COR-L47 (cell line): ENCODE measurements around the gene MDFIC.

ENCODE experiments used
- DNase-seq: peaks from one replicate; lab custom pipeline; 2025; lab: John Stamatoyannopoulos, UW

The MDFIC gene

DNA sequence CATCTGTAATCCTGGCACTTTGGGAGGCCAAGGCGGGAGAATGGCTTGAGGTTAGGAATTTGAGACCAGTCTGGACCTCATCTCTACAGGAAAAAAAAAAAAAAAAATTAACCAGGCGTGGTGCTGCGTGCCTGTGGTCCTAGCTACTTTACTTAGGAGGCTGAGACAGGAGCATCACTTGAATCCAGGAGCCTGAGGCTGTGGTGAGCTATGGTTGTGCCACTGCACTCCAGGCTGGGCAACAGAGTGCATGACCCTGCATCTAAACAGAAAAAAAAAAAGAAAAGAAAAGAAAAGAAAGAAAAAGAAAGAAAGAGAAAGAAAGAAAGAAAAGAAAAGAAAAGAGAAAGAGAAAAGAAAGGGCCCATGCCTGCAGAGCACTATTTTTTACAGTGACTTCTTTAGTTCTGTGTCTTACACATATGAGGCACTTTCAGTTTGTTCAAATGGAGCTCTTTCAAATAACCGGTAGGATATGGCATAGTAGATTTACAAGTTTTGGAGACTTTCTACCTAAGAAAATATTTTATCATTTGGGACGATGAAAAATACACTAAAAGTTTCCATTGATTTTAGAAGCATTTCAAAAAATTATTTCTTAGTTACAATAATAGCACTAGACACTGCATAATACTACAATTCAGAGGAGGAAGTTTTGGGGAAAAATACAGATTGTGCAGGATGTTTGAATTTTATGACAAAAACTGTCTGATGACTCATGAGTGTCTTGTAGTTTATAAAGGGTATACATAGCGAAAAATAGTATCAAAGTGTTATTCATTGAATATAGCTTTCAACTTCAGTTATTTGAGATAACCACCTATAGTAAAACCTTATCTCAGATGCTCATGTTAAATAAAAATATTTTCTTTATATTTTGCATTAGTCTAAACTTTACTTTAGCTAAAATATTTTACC lies 75.9 kb downstream of the MDFIC start:
- DNase-seq, result no peak

GRCh38 chr7:115004121-115004520 lies 82.2 kb downstream of the MDFIC start:
- no peak for DNase-seq

DNA sequence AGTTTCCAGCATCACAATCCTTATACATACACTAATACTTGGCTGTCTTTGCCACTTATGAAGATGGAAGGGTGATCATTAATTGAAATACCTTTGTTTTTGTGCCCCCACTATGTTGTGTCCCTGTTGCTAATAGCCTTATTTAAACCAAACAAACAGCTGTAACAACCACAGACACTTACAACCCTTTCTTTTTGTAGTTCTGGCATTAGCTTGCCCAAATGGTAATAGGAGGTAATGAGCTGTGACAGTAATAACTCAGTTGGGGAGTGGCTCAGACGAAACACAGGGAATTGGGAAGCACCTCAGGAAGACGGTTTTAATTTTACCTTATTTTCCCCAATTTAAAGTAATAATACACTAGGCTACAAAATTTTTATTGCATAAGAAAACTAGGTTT lies 83.4 kb downstream of the MDFIC start:
- peak; percentile 7 for DNase-seq

GRCh38 chr7:115005953-115006352 lies 84.1 kb downstream of the MDFIC start:
- no peak for DNase-seq

- DNase-seq, result no peak
These were observed 85.9 kb downstream of the MDFIC start for GRCh38 chr7:115007751-115008150.

GRCh38 chr7:115008465-115009114 lies 86.7 kb downstream of the MDFIC start:
- no peak for DNase-seq

DNA sequence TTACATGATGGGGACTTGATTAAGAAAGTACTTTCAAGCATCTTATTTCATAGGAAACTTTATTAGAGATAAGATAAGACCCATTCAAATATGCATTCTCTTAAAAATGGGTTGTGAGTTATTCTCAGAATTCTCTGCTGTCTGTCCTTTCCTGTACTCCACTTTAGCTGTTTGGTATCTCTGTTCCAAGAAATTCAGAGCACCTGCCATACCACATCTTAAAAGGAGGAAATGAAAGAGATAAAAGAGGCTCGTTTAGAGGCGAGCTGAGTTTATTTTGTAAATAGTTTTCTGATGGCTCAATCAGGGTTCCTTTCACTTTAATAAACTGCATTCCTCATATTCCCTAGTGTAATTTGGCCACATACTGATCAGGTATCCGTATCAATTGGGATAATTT lies 87.2 kb downstream of the MDFIC start:
- DNase-seq, result no peak

DNA sequence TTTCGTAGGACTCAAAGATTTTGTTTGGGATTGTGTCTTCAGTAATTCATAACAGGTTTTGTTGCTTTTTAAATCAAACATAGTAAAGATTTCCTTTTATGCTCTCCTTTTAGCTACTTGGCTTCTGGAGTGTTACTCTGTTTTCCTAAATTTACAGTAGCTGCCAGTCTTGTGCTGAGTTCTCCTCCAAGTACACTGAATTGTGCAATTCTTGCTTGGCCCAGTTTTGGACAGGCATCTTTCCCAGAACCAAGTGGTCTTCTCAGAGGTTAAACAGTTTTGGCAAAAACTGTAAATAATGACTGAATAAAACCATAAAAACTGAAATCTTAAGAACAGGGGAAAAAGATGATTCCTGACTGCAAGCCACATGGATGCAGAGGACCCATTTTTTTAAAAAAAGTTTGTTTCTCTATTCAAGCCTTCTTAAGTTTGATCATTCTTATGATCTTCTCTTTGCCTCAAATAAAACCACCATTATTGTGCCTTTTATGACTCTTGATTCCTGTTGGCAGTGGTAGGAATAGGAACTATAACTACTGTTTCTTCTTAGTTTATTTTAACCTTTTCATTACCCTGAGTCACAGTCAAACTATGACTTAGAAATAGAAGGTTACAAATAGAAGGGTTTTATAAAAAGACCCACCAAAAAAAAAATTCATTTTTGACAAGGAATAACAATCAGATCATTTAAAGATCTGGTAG lies 88.0 kb downstream of the MDFIC start:
- no peak for DNase-seq

DNA sequence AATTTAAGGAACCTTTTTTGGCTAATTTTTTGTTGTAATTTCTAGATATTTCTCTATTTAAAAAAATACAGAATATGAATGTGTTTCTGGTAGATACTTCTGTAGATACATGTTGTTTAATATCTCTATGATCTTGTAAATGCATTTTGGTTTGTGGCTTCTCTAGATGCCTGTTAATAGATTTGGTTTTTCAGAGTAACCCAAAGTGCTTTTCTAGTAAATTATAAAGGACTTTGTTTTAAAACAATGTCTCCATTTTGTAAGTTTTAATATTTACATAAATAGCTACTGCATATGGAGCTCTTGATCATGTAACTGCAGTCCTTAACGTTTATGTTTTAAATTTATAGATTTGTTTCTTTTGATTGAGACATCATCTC lies 88.5 kb downstream of the MDFIC start:
- no peak for DNase-seq

- DNase-seq, result no peak
These were observed 92.0 kb downstream of the MDFIC start for GRCh38 chr7:115013886-115014285.

DNA sequence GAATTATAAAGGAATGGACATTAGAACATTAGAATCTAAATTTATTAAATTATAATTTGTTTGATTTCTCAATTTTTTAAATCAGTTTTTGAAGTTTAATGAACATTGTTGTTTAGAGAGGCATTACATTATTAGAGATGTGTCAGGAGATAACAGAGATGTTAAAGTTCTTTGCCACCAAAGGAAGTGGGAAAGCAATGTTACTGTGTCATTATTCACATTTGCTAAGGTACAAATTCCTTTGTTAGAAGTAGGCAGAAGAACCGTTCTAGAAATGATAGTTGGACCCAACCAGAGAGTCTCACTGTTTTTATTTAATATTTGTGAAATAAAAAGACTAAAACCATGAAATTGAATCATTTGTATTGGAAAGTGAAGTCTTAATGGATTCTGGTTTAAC lies 92.9 kb downstream of the MDFIC start:
- DNase-seq, result no peak

DNA sequence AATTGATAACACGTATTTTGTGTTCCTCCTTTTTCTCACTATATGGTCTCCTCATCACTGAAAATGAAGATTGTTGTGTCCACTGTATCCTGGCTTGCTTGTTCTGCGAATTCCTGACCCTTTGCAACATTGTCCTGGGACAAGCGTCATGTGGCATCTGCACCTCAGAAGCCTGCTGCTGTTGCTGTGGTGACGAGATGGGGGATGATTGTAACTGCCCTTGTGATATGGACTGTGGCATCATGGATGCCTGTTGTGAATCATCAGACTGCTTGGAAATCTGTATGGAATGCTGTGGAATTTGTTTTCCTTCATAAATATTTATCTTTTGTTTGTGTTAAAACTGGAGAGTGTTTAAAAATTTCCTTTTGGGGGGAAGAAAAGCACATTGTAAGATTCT lies 93.7 kb downstream of the MDFIC start:
- DNase-seq, result no peak

- DNase-seq, result no peak
These were observed 98.2 kb downstream of the MDFIC start for GRCh38 chr7:115019882-115020605.

GRCh38 chr7:115023219-115023618 lies 101.3 kb downstream of the MDFIC start:
- no peak for DNase-seq

DNA sequence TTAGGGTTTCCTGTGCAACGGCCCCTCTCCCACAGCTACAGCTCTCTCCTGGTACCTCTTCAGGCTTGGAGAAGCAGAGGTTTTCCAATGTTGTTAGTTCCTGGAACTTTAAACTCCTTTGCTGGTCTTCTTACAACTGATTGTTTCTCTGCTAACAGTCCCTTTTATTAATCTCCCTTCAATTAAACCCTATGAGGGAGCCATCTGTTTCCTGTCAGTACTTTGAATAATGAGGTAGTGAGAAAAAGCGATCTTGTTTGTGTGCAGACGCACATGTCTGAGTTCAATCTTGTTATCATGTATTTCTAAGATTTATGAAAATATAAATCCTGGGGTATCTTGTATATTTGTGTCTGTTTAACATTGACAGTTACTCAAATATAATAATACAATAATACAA lies 102.4 kb downstream of the MDFIC start:
- DNase-seq, result no peak

GRCh38 chr7:115032715-115033703 lies 111.1 kb downstream of the MDFIC start:
- DNase-seq, result no peak

- no peak for DNase-seq
These were observed 112.1 kb downstream of the MDFIC start for GRCh38 chr7:115033917-115034459.

- no peak for DNase-seq
These were observed 112.6 kb downstream of the MDFIC start for GRCh38 chr7:115034515-115034914.

- no peak for DNase-seq
These were observed 115.4 kb downstream of the MDFIC start for GRCh38 chr7:115037128-115037802.

DNA sequence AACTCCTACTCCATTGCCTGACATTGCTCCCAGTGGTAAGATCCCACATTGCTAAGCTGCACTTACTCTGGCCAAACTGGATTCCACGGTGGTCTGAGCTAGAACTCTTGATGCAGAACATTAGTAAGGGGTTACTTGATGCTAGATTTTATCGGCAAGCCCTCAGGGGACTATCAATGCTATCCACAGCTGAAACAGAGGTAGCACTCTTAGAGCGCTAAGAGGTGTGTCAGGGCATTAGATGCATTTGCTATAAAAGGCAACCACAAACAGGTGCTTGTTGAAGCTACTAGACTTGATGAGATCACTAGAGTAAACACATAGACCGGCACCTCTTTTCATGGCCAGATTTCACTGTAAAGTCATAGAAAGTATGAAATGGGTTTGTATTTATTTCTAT lies 116.3 kb downstream of the MDFIC start:
- DNase-seq, result no peak
